ENCODE measurements around the gene ALG3.
"Not testable (repeated sequence)": the region's sequence is repeated elsewhere in the genome, so short reads cannot be mapped to it uniquely, and the experiment has no call there.

GRCh38 chr3:184267249-184267648 is 18.5 kb upstream of the ALG3 start:
- TF ChIP-seq POLR2A (IDR thresholded peaks at IDR 0.05; ENCODE audit: low read depth, low read length); PAX5 (IDR thresholded peaks at IDR 0.05; ENCODE audit: insufficient read depth, low read length, severe bottlenecking); POLR2AphosphoS5 (IDR thresholded peaks at IDR 0.05; ENCODE audit: low read depth, low read length): not testable (repeated sequence)
